ENCODE results near the gene BNC2. TPM values are rescaled to one million over a fixed set of nuclear protein-coding genes. Genes with fewer than 3 reads are reported as not detected.

Gene BNC2
- total and polyA plus RNA-seq, 7 donors, result 0.23 to 205 (median 117) TPM

DNA sequence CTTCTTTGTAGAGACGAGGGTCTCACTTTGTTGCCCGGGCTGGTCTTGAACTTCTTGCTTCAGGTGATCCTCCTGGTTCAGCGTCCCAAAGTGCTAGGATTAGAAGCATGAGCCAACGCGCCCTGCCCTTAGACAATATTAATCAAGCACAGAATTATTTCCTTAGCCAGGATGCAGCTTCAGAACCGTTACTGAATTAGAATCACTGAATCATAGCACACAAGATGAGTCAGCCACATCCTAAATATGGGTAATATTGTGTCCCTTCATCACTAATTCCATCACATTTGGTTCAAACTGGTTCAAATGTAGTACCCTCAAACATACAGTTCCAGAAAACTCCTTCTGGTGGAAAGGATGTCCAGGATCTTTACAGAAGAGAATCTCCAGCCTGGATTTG lies 82.7 kb downstream of the BNC2 start:
- no peak for TF ChIP-seq POLR2A (IDR thresholded peaks at IDR 0.05)
- TF ChIP-seq, protein P1, sequence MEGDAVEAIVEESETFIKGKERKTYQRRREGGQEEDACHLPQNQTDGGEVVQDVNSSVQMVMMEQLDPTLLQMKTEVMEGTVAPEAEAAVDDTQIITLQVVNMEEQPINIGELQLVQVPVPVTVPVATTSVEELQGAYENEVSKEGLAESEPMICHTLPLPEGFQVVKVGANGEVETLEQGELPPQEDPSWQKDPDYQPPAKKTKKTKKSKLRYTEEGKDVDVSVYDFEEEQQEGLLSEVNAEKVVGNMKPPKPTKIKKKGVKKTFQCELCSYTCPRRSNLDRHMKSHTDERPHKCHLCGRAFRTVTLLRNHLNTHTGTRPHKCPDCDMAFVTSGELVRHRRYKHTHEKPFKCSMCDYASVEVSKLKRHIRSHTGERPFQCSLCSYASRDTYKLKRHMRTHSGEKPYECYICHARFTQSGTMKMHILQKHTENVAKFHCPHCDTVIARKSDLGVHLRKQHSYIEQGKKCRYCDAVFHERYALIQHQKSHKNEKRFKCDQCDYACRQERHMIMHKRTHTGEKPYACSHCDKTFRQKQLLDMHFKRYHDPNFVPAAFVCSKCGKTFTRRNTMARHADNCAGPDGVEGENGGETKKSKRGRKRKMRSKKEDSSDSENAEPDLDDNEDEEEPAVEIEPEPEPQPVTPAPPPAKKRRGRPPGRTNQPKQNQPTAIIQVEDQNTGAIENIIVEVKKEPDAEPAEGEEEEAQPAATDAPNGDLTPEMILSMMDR (IDR thresholded peaks at IDR 0.05), result no peak
- no peak for TF ChIP-seq POLR2AphosphoS5 (IDR thresholded peaks at IDR 0.05)
- TF ChIP-seq EP300 (IDR thresholded peaks at IDR 0.05), result no peak
- H3K4me3 ChIP-seq, result no peak overlapping the region
- H3K36me3 ChIP-seq, result no peaks in the 10 kb centered on the region
- no peak overlapping the region for H3K27ac ChIP-seq
- WGBS, 2 donors, result 85 to 90% methylated on average over 6 of the region's 6 CpGs
- no peaks in the 10 kb centered on the region for H3K27me3 ChIP-seq
- intact Hi-C loops (cut with DNase I), result no loop called here
- peaks cover 0 to 43% (median 34%) of the 10 kb centered on the region in 4 donors for H3K4me1 ChIP-seq
- no peaks in the 10 kb centered on the region for H3K9me3 ChIP-seq
- no peak for DNase-seq

DNA sequence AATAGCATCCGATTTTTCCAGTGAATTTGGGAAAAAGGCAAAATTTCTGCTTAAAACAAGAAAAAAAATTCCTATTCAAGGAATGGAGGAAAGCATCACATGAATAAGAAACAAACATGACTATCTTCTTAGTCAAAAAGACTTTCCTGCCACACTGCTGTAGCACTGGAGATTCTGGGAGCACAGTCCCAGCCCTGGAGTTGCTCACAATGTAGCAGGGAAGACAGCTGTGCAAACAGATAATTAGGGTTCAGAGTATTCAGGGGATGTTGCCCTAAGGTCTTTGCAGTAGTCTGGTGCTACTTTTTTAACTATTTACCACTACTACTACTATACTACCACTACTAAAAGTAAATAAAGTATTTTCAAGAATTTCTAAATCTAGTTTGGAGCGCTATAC lies 86.5 kb downstream of the BNC2 start:
- no peak for DNase-seq
- H3K27me3 ChIP-seq, result no peaks in the 10 kb centered on the region
- intact Hi-C loops (cut with DNase I), result no loop called here
- peaks cover 0 to 43% (median 34%) of the 10 kb centered on the region in 4 donors for H3K4me1 ChIP-seq
- 84 to 95% methylated on average over 2 of the region's 2 CpGs for WGBS, 2 donors
- no peak for TF ChIP-seq EP300 (IDR thresholded peaks at IDR 0.05)
- no peak overlapping the region for H3K4me3 ChIP-seq
- no peaks in the 10 kb centered on the region for H3K36me3 ChIP-seq
- no peaks in the 10 kb centered on the region for H3K9me3 ChIP-seq
- H3K27ac ChIP-seq, result peak overlapping the region in 1 of 4 donors; percentile 31

DNA sequence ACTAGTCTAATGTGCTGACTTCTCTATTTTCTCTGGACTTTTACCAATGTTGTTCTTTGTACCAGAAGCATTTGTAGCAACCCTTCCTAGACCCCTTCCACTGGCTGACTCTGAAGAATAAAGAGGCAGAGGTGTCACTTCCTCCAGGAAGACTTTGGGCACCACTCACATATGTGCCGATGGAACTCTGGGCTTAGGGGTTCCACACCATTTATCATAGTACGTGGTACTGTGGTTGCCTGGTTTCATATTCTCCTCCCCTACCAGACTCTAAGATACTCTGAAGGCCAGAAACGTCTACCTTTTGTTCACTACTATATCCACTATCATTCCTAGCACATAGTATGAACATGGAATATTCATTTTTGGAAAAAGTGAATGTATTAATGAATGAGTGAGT lies 88.0 kb downstream of the BNC2 start:
- Histone ChIP-seq H3K4me1 (peaks cover 0 to 49% (median 39%) of the 10 kb centered on the region in 4 donors), H3K9me3 (no peaks in the 10 kb centered on the region), H3K4me3 (no peak overlapping the region), H3K27ac (no peak overlapping the region), H3K36me3 (no peaks in the 10 kb centered on the region), H3K27me3 (no peaks in the 10 kb centered on the region)
- 60 to 73% methylated on average over 3 of the region's 3 CpGs for WGBS, 2 donors
- intact Hi-C loops (cut with DNase I), result no loop called here
- TF ChIP-seq, protein P1 (IDR thresholded peaks at IDR 0.05), result no peak
- TF ChIP-seq POLR2A (IDR thresholded peaks at IDR 0.05), result no peak
- no peak for TF ChIP-seq POLR2AphosphoS5 (IDR thresholded peaks at IDR 0.05)
- TF ChIP-seq EP300 (IDR thresholded peaks at IDR 0.05), result no peak
- no peak for DNase-seq

DNA sequence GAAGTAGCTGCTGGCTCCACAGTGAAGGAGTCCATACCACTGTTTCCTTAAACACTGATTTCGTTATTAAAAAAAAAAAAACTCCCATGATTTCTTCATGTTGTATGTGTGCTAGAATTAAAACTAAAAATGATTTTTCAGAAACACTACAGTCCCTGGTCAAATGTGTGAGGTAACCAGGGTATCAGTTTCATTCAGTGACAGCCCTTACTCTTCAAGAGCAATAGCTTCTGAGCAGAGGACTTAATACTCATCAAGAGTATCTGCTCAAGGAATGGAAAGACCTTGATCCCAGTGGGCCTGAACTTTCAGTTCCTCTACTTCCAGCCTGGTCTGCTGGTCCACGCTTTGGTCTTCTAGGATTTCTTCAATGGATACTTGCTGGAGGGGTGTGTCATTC lies 95.1 kb downstream of the BNC2 start:
- intact Hi-C loops (cut with DNase I), result no loop called here
- Histone ChIP-seq H3K27ac (no peak overlapping the region), H3K36me3 (peaks cover 0 to 10% (median 0%) of the 10 kb centered on the region in 4 donors), H3K27me3 (no peaks in the 10 kb centered on the region), H3K9me3 (no peaks in the 10 kb centered on the region), H3K4me3 (no peak overlapping the region), H3K4me1 (peaks cover 0 to 28% (median 9%) of the 10 kb centered on the region in 4 donors)
- TF ChIP-seq POLR2A (IDR thresholded peaks at IDR 0.05) (no peak), POLR2AphosphoS5 (IDR thresholded peaks at IDR 0.05) (no peak), EP300 (IDR thresholded peaks at IDR 0.05) (no peak)
- TF ChIP-seq, protein P1 (IDR thresholded peaks at IDR 0.05), result no peak
- no peak for DNase-seq
- 86 to 88% methylated on average over 2 of the region's 2 CpGs for WGBS, 2 donors

DNA sequence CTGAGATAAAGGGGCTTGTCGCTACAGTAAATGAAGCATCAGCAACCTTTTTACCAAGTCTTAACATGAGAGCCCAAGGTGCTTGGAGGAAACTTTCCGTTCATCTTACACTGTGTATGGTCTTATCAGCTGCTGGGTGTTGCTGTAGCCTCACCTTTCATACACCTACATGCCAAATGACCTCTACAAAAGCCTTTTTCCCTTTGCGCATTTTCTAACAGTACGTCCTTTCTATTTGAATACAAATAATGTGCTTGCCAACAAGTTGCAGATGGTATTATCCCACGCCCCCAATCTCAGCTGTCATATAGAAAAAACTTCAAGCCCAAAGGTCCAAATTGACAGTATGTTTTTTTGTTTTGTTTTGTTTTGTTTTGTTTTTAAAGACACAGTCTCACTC lies 96.9 kb downstream of the BNC2 start:
- no peak for DNase-seq
- no peak overlapping the region for H3K27ac ChIP-seq
- H3K9me3 ChIP-seq, result no peaks in the 10 kb centered on the region
- H3K4me3 ChIP-seq, result no peak overlapping the region
- no peaks in the 10 kb centered on the region for H3K27me3 ChIP-seq
- intact Hi-C loops (cut with DNase I), result no loop called here
- WGBS, 2 donors, result 90 to 92% methylated on average over 5 of the region's 5 CpGs
- TF ChIP-seq, protein P1 (IDR thresholded peaks at IDR 0.05), result no peak
- no peak for TF ChIP-seq POLR2A (IDR thresholded peaks at IDR 0.05)
- TF ChIP-seq EP300 (IDR thresholded peaks at IDR 0.05), result no peak
- TF ChIP-seq POLR2AphosphoS5 (IDR thresholded peaks at IDR 0.05), result no peak
- H3K36me3 ChIP-seq, result peaks cover 0 to 10% (median 0%) of the 10 kb centered on the region in 4 donors
- peaks cover 0 to 40% (median 9%) of the 10 kb centered on the region in 4 donors for H3K4me1 ChIP-seq
